Prostate gland (tissue), 2 donors: Measurements from ENCODE around the gene CDC25A.

Experiments
- POLR2A ChIP-seq: fragments of 450-650 bp; IDR thresholded peaks from one replicate; pipeline ENCODE4 v1.6.1; 2016; ENCODE audit warnings: antibody characterized with exemption, mild to moderate bottlenecking
- POLR2AphosphoS5 ChIP-seq: sonication (generic); formaldehyde crosslinking; IDR thresholded peaks from one replicate; pipeline ENCODE4 v1.6.1; 2017; ENCODE audit warnings: antibody characterized with exemption
- TF ChIP-seq, protein P1 (sequence below), 4 experiments: fragments of 200-600 bp in 2 of 4; fragments of 450-650 bp in 2 of 4; sonication (generic) in 2 of 4; IDR thresholded peaks; 1 replicate in 3 of 4; 2 replicates in 1 of 4; pipeline ENCODE4 v1.5.1; 2016 to 2019; ENCODE audit warnings: antibody characterized with exemption in 4 of 4, mild to moderate bottlenecking in 2 of 4, moderate library complexity in 2 of 4

DNA sequence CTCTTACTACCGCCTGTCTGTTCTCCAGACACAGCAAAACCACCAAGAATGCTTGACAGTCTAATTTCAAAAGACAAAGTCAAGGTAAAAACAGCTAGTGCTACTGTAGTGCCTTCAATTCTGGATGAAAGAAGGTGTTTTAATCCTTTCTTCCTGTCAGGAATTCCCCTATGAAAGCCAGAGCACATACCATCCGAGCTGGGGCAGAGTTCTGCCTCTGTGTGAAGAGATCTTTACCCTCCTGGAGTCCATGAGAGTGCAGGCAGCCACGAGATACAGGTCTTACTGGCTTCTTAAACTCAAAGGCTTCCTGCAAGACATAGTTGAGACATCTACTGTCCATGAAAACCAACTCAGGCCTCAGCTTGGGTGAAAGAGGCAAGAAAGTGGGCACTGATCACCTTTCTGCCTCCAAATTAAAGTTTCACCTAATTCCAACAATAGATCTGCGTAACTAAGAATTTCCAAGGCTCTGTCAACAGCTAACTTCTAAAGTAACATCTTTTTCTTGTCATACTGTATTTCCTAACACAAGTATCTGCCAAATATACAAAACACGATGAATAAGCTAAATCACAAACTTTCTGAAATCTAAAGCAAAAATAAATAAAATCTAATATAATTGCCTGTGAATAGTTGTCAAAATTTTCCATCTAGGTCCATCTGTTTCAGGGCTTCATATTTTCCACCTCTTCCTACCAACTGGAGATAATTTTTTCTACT lies 7.5 kb downstream of the CDC25A start:
- TF ChIP-seq, protein P1, sequence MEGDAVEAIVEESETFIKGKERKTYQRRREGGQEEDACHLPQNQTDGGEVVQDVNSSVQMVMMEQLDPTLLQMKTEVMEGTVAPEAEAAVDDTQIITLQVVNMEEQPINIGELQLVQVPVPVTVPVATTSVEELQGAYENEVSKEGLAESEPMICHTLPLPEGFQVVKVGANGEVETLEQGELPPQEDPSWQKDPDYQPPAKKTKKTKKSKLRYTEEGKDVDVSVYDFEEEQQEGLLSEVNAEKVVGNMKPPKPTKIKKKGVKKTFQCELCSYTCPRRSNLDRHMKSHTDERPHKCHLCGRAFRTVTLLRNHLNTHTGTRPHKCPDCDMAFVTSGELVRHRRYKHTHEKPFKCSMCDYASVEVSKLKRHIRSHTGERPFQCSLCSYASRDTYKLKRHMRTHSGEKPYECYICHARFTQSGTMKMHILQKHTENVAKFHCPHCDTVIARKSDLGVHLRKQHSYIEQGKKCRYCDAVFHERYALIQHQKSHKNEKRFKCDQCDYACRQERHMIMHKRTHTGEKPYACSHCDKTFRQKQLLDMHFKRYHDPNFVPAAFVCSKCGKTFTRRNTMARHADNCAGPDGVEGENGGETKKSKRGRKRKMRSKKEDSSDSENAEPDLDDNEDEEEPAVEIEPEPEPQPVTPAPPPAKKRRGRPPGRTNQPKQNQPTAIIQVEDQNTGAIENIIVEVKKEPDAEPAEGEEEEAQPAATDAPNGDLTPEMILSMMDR (IDR thresholded peaks at IDR 0.05) = no peak
- TF ChIP-seq POLR2AphosphoS5 (no peak), POLR2A (no peak)
